ENCODE results near the gene ZNF333.

GRCh38 chr19:14719162-14719561, 29.3 kb downstream of the ZNF333 start:
- no peak for TF ChIP-seq CTCF (IDR thresholded peaks at IDR 0.05)
- TF ChIP-seq POLR2AphosphoS5 (IDR thresholded peaks at IDR 0.05) = no peak
- TF ChIP-seq EP300 (IDR thresholded peaks at IDR 0.05) = no peak
- no peak for TF ChIP-seq POLR2A (IDR thresholded peaks at IDR 0.05)

All from sigmoid colon (tissue), 4 donors.